Suprapubic skin (tissue), 3 donors: ENCODE results near the gene BIN1.

Experiments used
- CTCF ChIP-seq, 2 donors: fragments of 200-600 bp in 1 of 2; fragments of 450-650 bp in 1 of 2; sonication (generic) in 1 of 2; IDR thresholded peaks; one replicate each; pipeline ENCODE4 v1.5.1; 2016 to 2019; ENCODE audit warnings: antibody characterized with exemption in 2 of 2, mild to moderate bottlenecking in 1 of 2, moderate library complexity in 1 of 2
- POLR2AphosphoS5 ChIP-seq, 3 donors: sonication (generic); formaldehyde crosslinking; IDR thresholded peaks; one replicate each; pipeline ENCODE4 v1.6.1; 2017; ENCODE audit warnings: antibody characterized with exemption in 3 of 3

DNA sequence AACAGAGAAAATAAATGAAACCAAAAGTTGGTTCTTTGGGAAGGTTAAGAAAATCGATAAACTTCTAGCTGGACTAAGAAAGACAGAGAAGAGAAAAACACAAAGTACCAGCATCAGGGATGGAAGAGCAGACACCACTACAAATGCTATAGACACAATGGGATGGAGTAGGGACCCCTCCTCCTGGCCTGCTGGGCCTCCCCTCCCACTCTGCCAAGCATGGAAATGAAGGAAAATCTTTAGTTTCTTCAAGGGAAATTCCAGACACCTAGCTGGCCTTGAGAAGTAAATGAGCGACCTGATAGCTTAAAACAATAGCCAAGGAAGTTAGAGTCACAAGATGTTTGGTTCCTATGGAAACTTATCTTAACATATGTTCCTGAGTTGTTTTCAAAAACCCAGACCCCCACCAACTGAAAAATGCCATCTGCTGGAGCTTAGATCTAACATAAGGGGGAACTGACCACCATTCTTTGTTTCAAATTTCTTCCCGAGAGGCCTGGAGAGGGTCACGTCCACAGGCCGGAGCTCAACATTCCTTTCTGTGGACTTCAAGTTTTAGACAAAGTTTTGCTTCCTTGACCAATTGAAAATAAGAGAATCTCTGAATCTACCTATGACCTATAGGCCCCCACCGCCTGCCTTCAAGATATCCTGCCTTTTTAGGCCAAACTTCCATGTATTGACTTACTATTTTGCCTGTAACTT lies 101.9 kb downstream of the BIN1 start:
- TF ChIP-seq CTCF (IDR thresholded peaks at IDR 0.05) (no peak), POLR2AphosphoS5 (IDR thresholded peaks at IDR 0.05) (no peak)
